ENCODE results near the gene TMEM270. TPM values are rescaled to one million over a fixed set of nuclear protein-coding genes. Genes with fewer than 3 reads are reported as not detected.
A peak's percentile ranks its signal among the peaks of the same experiment; 100 is the strongest.

The TMEM270 gene
- total RNA-seq, 3 donors from 2014 or later: not detected

- TF ChIP-seq CTCF (IDR thresholded peaks at IDR 0.05): no peak
- Histone ChIP-seq H3K9me3 (no peaks in the 10 kb centered on the region), H3K4me1 (ENCODE audit: low read depth) (peaks cover 41% of the 10 kb centered on the region), H3K36me3 (ENCODE audit: low read depth) (no peaks in the 10 kb centered on the region), H3K4me3 (no peak overlapping the region)
- peak in 2 of 3 donors; percentile 42 to 60 for DNase-seq
- no peak for ATAC-seq
- intact Hi-C loops (cut with DNase I, micrococcal nuclease): no loop called here
Observed at GRCh38 chr7:73824986-73825385, 36.0 kb upstream of the TMEM270 start.

GRCh38 chr7:73827567-73828106 lies 33.3 kb upstream of the TMEM270 start:
- peak; percentile 44 for ATAC-seq
- no peaks in the 10 kb centered on the region for H3K9me3 ChIP-seq
- TF ChIP-seq CTCF (IDR thresholded peaks at IDR 0.05): no peak
- H3K4me3 ChIP-seq: no peak overlapping the region
- H3K4me1 ChIP-seq (ENCODE audit: low read depth): peaks cover 34% of the 10 kb centered on the region
- H3K36me3 ChIP-seq (ENCODE audit: low read depth): no peaks in the 10 kb centered on the region
- intact Hi-C loops (cut with DNase I, micrococcal nuclease): no loop called here
- DNase-seq: peak; percentile 87 to 94 (median 87)

- Histone ChIP-seq H3K4me3 (no peak overlapping the region), H3K36me3 (ENCODE audit: low read depth) (no peaks in the 10 kb centered on the region), H3K9me3 (no peaks in the 10 kb centered on the region), H3K4me1 (ENCODE audit: low read depth) (peaks cover 34% of the 10 kb centered on the region)
- intact Hi-C loops (cut with DNase I, micrococcal nuclease): no loop called here
- ATAC-seq (peak; percentile 60), DNase-seq (peak; percentile 88 to 93 (median 88))
- TF ChIP-seq CTCF (IDR thresholded peaks at IDR 0.05): no peak
Observed at GRCh38 chr7:73828107-73828803, 32.7 kb upstream of the TMEM270 start.

GRCh38 chr7:73828972-73829371 lies 32.0 kb upstream of the TMEM270 start:
- peaks cover 34% of the 10 kb centered on the region for H3K4me1 ChIP-seq (ENCODE audit: low read depth)
- H3K9me3 ChIP-seq: no peaks in the 10 kb centered on the region
- no peak for TF ChIP-seq CTCF (IDR thresholded peaks at IDR 0.05)
- DNase-seq: no peak
- ATAC-seq: no peak
- intact Hi-C loops (cut with DNase I, micrococcal nuclease): no loop called here
- H3K36me3 ChIP-seq (ENCODE audit: low read depth): no peaks in the 10 kb centered on the region
- H3K4me3 ChIP-seq: no peak overlapping the region

GRCh38 chr7:73829505-73829904 lies 31.5 kb upstream of the TMEM270 start:
- peak; percentile 0 for ATAC-seq
- peaks cover 34% of the 10 kb centered on the region for H3K4me1 ChIP-seq (ENCODE audit: low read depth)

More at GRCh38 chr7:73829505-73829904, 31.5 kb upstream of the TMEM270 start:
- H3K36me3 ChIP-seq (ENCODE audit: low read depth): no peaks in the 10 kb centered on the region
- no peak overlapping the region for H3K4me3 ChIP-seq
- intact Hi-C loops (cut with DNase I, micrococcal nuclease): no loop called here
- H3K9me3 ChIP-seq: no peaks in the 10 kb centered on the region
- DNase-seq: peak in 1 of 3 donors; percentile 67
- no peak for TF ChIP-seq CTCF (IDR thresholded peaks at IDR 0.05)

Data from mucosa of descending colon (tissue), 3 donors.